ENCODE results near the gene PARN. TPM values are rescaled to one million over a fixed set of nuclear protein-coding genes. Genes with fewer than 3 reads are reported as not detected.
A peak's percentile ranks its signal among the peaks of the same experiment; 100 is the strongest.
"Not testable (repeated sequence)": the region's sequence is repeated elsewhere in the genome, so short reads cannot be mapped to it uniquely, and the experiment has no call there.

PARN gene
- total RNA-seq, 2 donors from 2014 or later: 19.5 to 26.0 TPM

DNA sequence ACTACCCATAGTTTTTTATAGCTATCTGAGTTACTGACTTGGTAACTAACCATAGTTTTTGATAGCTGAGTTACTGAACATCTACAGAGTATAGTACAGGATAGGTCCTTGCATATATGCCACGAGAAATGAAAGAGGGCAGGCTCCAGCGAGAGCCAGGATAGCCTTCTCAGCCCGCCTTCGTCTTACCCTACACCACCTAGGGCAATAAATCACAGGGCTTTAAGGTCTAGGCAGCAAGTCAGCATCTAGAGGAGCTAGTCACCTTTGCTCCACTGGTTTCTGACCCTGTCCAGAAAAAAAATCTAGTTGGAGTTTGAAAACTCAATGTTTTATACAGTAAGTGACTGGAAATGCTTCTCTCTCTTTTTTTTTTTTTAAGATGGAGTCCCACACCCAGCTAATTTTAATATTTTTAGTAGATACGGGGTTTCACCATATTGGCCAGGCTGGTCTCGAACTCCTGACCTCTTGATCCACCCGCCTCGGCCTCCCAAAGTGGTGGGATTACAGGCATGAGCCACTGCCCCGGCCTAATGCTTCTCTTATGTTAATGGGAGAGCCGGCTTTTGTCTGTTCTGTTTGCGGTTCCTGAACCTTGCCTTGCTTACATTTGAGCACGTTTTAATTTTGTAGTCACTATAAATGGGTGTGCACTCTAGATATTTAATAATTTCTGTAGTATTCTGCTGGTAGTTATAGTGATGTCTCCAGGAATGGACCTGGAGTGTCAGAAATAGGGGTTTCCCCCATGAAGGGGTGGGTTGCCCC is 5.5 kb upstream of the PARN start:
- Histone ChIP-seq H3K27ac (no peak overlapping the region), H3K4me3 (no peak overlapping the region), H3K9me3 (no peaks in the 10 kb centered on the region), H3K27me3 (no peaks in the 10 kb centered on the region), H3K36me3 (peaks cover 17% of the 10 kb centered on the region), H3K4me1 (peaks cover 0 to 41% of the 10 kb centered on the region in 2 donors)
- TF ChIP-seq, protein P1, sequence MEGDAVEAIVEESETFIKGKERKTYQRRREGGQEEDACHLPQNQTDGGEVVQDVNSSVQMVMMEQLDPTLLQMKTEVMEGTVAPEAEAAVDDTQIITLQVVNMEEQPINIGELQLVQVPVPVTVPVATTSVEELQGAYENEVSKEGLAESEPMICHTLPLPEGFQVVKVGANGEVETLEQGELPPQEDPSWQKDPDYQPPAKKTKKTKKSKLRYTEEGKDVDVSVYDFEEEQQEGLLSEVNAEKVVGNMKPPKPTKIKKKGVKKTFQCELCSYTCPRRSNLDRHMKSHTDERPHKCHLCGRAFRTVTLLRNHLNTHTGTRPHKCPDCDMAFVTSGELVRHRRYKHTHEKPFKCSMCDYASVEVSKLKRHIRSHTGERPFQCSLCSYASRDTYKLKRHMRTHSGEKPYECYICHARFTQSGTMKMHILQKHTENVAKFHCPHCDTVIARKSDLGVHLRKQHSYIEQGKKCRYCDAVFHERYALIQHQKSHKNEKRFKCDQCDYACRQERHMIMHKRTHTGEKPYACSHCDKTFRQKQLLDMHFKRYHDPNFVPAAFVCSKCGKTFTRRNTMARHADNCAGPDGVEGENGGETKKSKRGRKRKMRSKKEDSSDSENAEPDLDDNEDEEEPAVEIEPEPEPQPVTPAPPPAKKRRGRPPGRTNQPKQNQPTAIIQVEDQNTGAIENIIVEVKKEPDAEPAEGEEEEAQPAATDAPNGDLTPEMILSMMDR (IDR thresholded peaks at IDR 0.05): no peak
- no peak for DNase-seq (ENCODE audit: low spot score)

GRCh38 chr16:14634389-14634725 is 4.3 kb upstream of the PARN start:
- peak overlapping the region; percentile 14 to 96 for H3K27ac ChIP-seq
- H3K4me3 ChIP-seq: peak overlapping the region; percentile 72 to 95
- H3K9me3 ChIP-seq: no peaks in the 10 kb centered on the region
- no peak for DNase-seq (ENCODE audit: low spot score)
- no peaks in the 10 kb centered on the region for H3K27me3 ChIP-seq
- peaks cover 15% of the 10 kb centered on the region for H3K36me3 ChIP-seq
- H3K4me1 ChIP-seq: peaks cover 0 to 46% of the 10 kb centered on the region in 2 donors
- TF ChIP-seq, protein P1 (IDR thresholded peaks at IDR 0.05): no peak

- peaks cover 7% of the 10 kb centered on the region for H3K36me3 ChIP-seq
- H3K27me3 ChIP-seq: no peaks in the 10 kb centered on the region
- peak; percentile 99 for DNase-seq (ENCODE audit: low spot score)
- H3K9me3 ChIP-seq: no peaks in the 10 kb centered on the region
- peaks cover 0 to 55% of the 10 kb centered on the region in 2 donors for H3K4me1 ChIP-seq
- TF ChIP-seq, protein P1 (IDR thresholded peaks at IDR 0.05): no peak
- H3K4me3 ChIP-seq: peak within 1 kb of the TSS; percentile 72 to 95
- H3K27ac ChIP-seq: peak within 1 kb of the TSS; percentile 96 to 97
Measured at GRCh38 chr16:14632693-14633569, 2.9 kb upstream of the PARN start, which contains the start of gene BFAR. TSS of gene BFAR (plus strand) at chr16:14632951. CDS start at chr16:14644347, 11,396 bp downstream.

- Histone ChIP-seq H3K27ac (peak overlapping the region; percentile 78 to 89), H3K36me3 (peaks cover 19% of the 10 kb centered on the region), H3K4me3 (peak overlapping the region; percentile 55 to 89), H3K4me1 (peaks cover 0 to 43% of the 10 kb centered on the region in 2 donors)
- H3K9me3 ChIP-seq; H3K27me3 ChIP-seq; DNase-seq (ENCODE audit: low spot score): not testable (repeated sequence)
Measured at GRCh38 chr16:14630620-14631330, 715 bp upstream of the PARN start.

DNA sequence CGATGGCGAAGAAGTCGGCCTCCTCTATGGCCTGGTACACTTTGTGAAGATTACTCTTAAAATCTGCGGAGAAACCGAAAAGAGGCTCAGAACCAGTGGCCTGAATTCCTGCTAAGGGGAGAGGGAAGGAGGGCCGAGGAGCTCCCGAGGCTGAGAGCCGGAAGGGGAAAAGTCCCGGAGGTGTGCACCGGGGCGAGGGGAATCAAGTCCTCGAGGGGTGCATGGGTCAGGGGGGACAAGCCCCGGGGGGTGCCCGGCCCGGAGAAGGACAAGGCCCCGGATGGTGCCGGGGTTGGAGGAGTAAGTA is 495 bp downstream of the PARN start:
- Histone ChIP-seq H3K36me3 (peaks cover 31% of the 10 kb centered on the region), H3K4me1 (peaks cover 0 to 33% of the 10 kb centered on the region in 2 donors), H3K4me3 (peak overlapping the region; percentile 55 to 89), H3K27me3 (no peaks in the 10 kb centered on the region), H3K27ac (peak overlapping the region; percentile 78 to 89), H3K9me3 (no peaks in the 10 kb centered on the region)
- DNase-seq (ENCODE audit: low spot score): no peak
- TF ChIP-seq, protein P1 (IDR thresholded peaks at IDR 0.05): no peak
